Neural cell (in vitro differentiated cells): ENCODE data around the gene KRTAP10-7.

Source experiments
- EP300 ChIP-seq: fragments of 450-650 bp; conservative IDR thresholded peaks from 2 replicates; pipeline ENCODE4 v1.6.1; 2014; ENCODE audit warnings: antibody characterized with exemption, mild to moderate bottlenecking, moderate library complexity; ENCODE audit not compliant: poor library complexity, severe bottlenecking
- EZH2 ChIP-seq: fragments of 200-600, 300-800 bp; shearing (Covaris generic), sonication (generic); IDR thresholded peaks from 2 replicates; pipeline ENCODE4 v1.6.1; 2014; ENCODE audit warnings: antibody characterized with exemption, low read length, borderline replicate concordance, mild to moderate bottlenecking; ENCODE audit not compliant: insufficient read depth, poor library complexity, severe bottlenecking
- MXI1 ChIP-seq: fragments of 450-650 bp; conservative IDR thresholded peaks from 2 replicates; pipeline ENCODE4 v1.6.1; 2014; ENCODE audit warnings: antibody characterized with exemption, mild to moderate bottlenecking; ENCODE audit not compliant: poor library complexity, severe bottlenecking
- POLR2AphosphoS5 ChIP-seq: IDR thresholded peaks from 2 replicates; pipeline ENCODE4 v1.6.1; 2012
- RAD21 ChIP-seq: fragments of 450-650 bp; conservative IDR thresholded peaks from 2 replicates; pipeline ENCODE4 v1.6.1; 2014; ENCODE audit warnings: antibody characterized with exemption, mild to moderate bottlenecking, moderate library complexity
- TAF1 ChIP-seq: IDR thresholded peaks from 2 replicates; pipeline ENCODE4 v1.6.1; 2012; ENCODE audit warnings: low read depth
- TF ChIP-seq, protein P1 (sequence below): fragments of 450-650 bp; IDR thresholded peaks from 2 replicates; pipeline ENCODE4 v1.5.1; 2014; ENCODE audit warnings: antibody characterized with exemption, mild to moderate bottlenecking, moderate library complexity; ENCODE audit not compliant: poor library complexity, severe bottlenecking
- TF ChIP-seq, protein P2 (sequence below): IDR thresholded peaks from 2 replicates; pipeline ENCODE4 v1.6.1; 2012; ENCODE audit warnings: borderline replicate concordance

DNA sequence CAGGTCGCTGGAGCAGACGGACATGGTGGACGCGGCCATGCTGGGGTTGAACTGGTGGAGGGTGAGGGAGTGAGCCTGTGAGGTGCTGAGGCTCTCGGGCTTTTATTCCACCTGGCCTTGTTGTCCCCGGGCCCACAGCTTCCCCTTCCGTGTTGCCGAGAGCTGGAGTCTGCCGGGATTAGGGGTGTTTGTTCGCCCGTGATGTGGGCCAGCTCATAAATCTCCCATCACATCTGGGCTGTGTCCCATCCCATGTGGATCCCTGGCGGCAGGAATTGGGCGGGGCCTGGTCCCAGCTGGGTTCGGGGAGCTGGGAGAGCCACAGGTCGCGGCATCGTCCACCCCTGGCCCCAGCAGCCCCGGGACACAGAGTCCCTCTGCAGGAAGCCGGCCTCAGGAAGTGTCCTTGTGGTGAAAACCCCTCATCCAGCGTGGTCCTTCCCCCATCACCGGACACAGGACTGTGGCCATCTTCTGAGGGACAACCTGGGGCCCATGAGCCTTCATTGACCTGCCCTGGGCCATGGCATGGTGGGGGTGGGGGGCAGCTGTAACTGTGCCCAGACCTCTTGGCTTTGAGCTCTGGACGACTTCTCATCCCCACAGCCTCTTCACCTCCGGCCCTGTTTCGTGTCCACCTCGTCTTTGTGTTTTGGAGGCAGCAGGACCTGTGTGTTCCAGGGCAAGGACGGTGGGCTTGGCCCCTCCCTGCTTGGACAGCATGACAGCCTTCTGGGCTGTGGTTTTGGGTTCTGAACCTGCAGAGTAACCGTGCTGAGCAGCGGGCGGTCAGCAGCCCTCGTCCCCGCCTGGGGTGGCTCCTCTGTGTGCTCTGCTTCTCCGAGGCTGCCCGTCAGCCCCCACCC, 7.7 kb upstream of the KRTAP10-7 start, which contains the start of gene KRTAP10-6:
- no peak for TF ChIP-seq EP300
- TF ChIP-seq EZH2, result no peak
- TF ChIP-seq, protein P1, sequence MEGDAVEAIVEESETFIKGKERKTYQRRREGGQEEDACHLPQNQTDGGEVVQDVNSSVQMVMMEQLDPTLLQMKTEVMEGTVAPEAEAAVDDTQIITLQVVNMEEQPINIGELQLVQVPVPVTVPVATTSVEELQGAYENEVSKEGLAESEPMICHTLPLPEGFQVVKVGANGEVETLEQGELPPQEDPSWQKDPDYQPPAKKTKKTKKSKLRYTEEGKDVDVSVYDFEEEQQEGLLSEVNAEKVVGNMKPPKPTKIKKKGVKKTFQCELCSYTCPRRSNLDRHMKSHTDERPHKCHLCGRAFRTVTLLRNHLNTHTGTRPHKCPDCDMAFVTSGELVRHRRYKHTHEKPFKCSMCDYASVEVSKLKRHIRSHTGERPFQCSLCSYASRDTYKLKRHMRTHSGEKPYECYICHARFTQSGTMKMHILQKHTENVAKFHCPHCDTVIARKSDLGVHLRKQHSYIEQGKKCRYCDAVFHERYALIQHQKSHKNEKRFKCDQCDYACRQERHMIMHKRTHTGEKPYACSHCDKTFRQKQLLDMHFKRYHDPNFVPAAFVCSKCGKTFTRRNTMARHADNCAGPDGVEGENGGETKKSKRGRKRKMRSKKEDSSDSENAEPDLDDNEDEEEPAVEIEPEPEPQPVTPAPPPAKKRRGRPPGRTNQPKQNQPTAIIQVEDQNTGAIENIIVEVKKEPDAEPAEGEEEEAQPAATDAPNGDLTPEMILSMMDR, result no peak
- TF ChIP-seq RAD21, result no peak
- TF ChIP-seq, protein P2, sequence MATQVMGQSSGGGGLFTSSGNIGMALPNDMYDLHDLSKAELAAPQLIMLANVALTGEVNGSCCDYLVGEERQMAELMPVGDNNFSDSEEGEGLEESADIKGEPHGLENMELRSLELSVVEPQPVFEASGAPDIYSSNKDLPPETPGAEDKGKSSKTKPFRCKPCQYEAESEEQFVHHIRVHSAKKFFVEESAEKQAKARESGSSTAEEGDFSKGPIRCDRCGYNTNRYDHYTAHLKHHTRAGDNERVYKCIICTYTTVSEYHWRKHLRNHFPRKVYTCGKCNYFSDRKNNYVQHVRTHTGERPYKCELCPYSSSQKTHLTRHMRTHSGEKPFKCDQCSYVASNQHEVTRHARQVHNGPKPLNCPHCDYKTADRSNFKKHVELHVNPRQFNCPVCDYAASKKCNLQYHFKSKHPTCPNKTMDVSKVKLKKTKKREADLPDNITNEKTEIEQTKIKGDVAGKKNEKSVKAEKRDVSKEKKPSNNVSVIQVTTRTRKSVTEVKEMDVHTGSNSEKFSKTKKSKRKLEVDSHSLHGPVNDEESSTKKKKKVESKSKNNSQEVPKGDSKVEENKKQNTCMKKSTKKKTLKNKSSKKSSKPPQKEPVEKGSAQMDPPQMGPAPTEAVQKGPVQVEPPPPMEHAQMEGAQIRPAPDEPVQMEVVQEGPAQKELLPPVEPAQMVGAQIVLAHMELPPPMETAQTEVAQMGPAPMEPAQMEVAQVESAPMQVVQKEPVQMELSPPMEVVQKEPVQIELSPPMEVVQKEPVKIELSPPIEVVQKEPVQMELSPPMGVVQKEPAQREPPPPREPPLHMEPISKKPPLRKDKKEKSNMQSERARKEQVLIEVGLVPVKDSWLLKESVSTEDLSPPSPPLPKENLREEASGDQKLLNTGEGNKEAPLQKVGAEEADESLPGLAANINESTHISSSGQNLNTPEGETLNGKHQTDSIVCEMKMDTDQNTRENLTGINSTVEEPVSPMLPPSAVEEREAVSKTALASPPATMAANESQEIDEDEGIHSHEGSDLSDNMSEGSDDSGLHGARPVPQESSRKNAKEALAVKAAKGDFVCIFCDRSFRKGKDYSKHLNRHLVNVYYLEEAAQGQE, result no peak
- no peak for TF ChIP-seq POLR2AphosphoS5
- TF ChIP-seq MXI1, result no peak
- TF ChIP-seq TAF1, result no peak
